Measurements from ENCODE around the gene CNR2.

CNR2 gene

DNA sequence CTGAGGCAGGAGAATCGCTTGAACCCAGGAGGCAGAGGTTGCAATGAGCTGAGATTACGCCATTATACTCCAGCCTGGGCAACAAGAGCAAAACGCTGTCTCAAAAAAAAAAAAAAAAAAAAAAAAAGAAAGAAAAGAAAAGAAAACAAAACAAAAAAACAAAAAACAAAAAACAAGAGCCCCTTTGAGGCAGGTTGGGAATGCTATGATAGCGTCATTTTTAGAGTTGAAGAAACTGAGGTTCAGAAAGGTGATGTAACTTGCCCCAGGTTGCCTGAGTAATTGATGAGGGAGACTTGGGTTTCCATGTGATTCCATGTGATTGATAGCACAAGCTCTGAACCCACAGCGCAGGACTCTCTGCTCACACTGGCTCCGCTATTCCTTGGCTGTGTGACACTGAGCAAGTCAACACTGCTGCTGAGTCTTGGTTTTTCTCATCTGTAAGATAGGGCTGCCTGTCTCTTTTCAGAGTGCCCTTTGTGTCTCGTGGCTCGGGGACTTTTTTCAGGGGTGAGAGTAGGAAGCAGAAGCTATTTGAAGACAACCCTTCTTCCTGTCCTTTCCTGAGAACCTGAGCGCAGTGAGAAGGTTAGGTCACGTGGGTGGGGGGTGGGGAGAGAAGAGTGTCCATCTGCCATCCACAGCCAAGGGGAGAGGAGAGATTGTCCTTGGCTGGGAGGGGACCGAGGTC, 2.5 kb downstream of the CNR2 start:
- Histone ChIP-seq H3K27ac (ENCODE audit: low read depth, low read length) (no peak overlapping the region), H3K4me2 (ENCODE audit: low read length) (no peak overlapping the region), H2BK120ac (ENCODE audit: low read depth, low read length) (no peak overlapping the region), H4K8ac (ENCODE audit: low read depth, low read length) (no peak overlapping the region), H3K4ac (ENCODE audit: low read depth, low read length) (no peak overlapping the region), H3K56ac (ENCODE audit: low read length) (no peak overlapping the region), H4K5ac (ENCODE audit: low read length) (no peak overlapping the region), H3K18ac (ENCODE audit: low read length) (no peak overlapping the region), H3K79me1 (ENCODE audit: low read length) (no peaks in the 10 kb centered on the region), H3K4me3 (ENCODE audit: low read length) (no peak overlapping the region), H3K4me1 (ENCODE audit: control insufficient read depth, low read depth, low read length) (no peaks in the 10 kb centered on the region), H3K23ac (ENCODE audit: low read length) (no peak overlapping the region), H3K79me2 (ENCODE audit: control insufficient read depth, insufficient read depth, low read length) (no peaks in the 10 kb centered on the region), H3K36me3 (ENCODE audit: control insufficient read depth, insufficient read depth, low read length) (no peaks in the 10 kb centered on the region), H2AK5ac (ENCODE audit: low read length) (no peak overlapping the region), H3K9ac (ENCODE audit: low read length) (no peak overlapping the region), H3K27me3 (ENCODE audit: insufficient read depth, low read length, poor library complexity) (no peaks in the 10 kb centered on the region), H2BK5ac (ENCODE audit: low read length) (no peak overlapping the region), H2BK15ac (replicated peaks; ENCODE audit: low read depth) (no peak overlapping the region)
- WGBS (ENCODE audit: extremely low coverage, insufficient coverage, low lambda C conversion rate), result no CpG with 5 or more reads among the region's 11 CpGs
- no peak for DNase-seq

- Histone ChIP-seq H3K27me3 (ENCODE audit: insufficient read depth, low read length, poor library complexity) (no peaks in the 10 kb centered on the region), H3K23ac (ENCODE audit: low read length) (no peak overlapping the region), H2AK5ac (ENCODE audit: low read length) (no peak overlapping the region), H4K5ac (ENCODE audit: low read length) (no peak overlapping the region), H3K4me2 (ENCODE audit: low read length) (no peak overlapping the region), H2BK5ac (ENCODE audit: low read length) (no peak overlapping the region), H3K4ac (ENCODE audit: low read depth, low read length) (no peak overlapping the region), H3K79me1 (ENCODE audit: low read length) (no peaks in the 10 kb centered on the region), H3K79me2 (ENCODE audit: control insufficient read depth, insufficient read depth, low read length) (no peaks in the 10 kb centered on the region), H3K36me3 (ENCODE audit: control insufficient read depth, insufficient read depth, low read length) (no peaks in the 10 kb centered on the region), H2BK15ac (replicated peaks; ENCODE audit: low read depth) (no peak overlapping the region), H2BK120ac (ENCODE audit: low read depth, low read length) (no peak overlapping the region), H3K56ac (ENCODE audit: low read length) (no peak overlapping the region), H3K4me1 (ENCODE audit: control insufficient read depth, low read depth, low read length) (no peaks in the 10 kb centered on the region), H3K4me3 (ENCODE audit: low read length) (no peak overlapping the region), H3K9ac (ENCODE audit: low read length) (no peak overlapping the region), H3K18ac (ENCODE audit: low read length) (no peak overlapping the region), H3K27ac (ENCODE audit: low read depth, low read length) (no peak overlapping the region), H4K8ac (ENCODE audit: low read depth, low read length) (no peak overlapping the region)
- DNase-seq, result no peak
- WGBS (ENCODE audit: extremely low coverage, insufficient coverage, low lambda C conversion rate), result no CpG with 5 or more reads among the region's 8 CpGs
Measured at GRCh38 chr1:23910144-23910543, 3.0 kb downstream of the CNR2 start.

GRCh38 chr1:23909412-23909811, 3.8 kb downstream of the CNR2 start:
- Histone ChIP-seq H4K5ac (ENCODE audit: low read length) (no peak overlapping the region), H3K4me1 (ENCODE audit: control insufficient read depth, low read depth, low read length) (no peaks in the 10 kb centered on the region), H3K27me3 (ENCODE audit: insufficient read depth, low read length, poor library complexity) (no peaks in the 10 kb centered on the region), H3K4ac (ENCODE audit: low read depth, low read length) (no peak overlapping the region), H3K9ac (ENCODE audit: low read length) (no peak overlapping the region), H2BK120ac (ENCODE audit: low read depth, low read length) (no peak overlapping the region), H3K23ac (ENCODE audit: low read length) (no peak overlapping the region), H3K18ac (ENCODE audit: low read length) (no peak overlapping the region), H4K8ac (ENCODE audit: low read depth, low read length) (no peak overlapping the region), H3K56ac (ENCODE audit: low read length) (no peak overlapping the region), H3K79me2 (ENCODE audit: control insufficient read depth, insufficient read depth, low read length) (no peaks in the 10 kb centered on the region), H2BK15ac (replicated peaks; ENCODE audit: low read depth) (no peak overlapping the region), H3K4me3 (ENCODE audit: low read length) (no peak overlapping the region), H3K79me1 (ENCODE audit: low read length) (no peaks in the 10 kb centered on the region), H3K27ac (ENCODE audit: low read depth, low read length) (no peak overlapping the region), H2AK5ac (ENCODE audit: low read length) (no peak overlapping the region), H3K36me3 (ENCODE audit: control insufficient read depth, insufficient read depth, low read length) (no peaks in the 10 kb centered on the region), H2BK5ac (ENCODE audit: low read length) (no peak overlapping the region), H3K4me2 (ENCODE audit: low read length) (no peak overlapping the region)
- no peak for DNase-seq
- WGBS (ENCODE audit: extremely low coverage, insufficient coverage, low lambda C conversion rate), result no CpG with 5 or more reads among the region's 10 CpGs

DNA sequence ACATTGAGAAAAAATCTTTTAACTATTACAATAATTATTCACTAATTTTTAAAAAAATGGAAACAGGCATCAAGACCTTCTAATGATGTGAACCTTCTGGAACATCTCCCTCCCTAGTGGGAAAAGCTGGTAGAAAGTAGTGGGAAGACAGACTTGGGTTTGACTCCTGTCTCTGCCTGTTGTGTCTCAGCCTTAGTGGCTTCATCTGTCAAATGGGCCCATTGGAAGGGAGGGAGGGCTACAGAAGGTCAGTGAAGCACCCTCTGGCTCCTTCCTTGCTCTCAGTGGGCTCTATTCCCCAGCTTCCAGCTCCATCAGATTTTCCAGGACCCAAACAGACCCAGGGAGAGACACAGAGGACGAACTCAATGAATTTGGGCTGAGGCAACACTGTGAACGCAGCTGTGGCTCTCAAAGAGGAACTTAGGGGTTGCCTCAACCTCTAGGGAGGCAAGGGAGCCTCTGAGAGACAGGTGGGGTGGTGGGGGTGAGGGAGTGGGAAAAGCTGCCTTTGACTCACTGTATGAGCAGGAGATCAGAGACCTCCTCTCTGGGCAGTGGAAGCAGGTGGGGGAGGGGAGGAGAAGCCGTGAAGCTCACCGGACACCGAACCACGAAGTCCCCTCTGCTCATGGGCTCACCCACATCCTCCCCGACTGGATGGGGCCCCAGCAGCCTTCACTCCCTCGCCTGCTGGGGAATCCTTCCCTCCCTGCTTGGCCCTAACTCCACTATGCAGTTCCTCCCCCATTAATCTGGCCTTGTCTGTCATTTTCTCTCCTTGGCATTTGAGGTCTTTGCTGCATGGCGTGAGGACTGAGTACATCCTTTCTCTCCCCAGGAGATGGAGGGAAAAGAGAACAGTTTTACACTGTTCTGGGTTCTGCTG, 4.5 kb downstream of the CNR2 start:
- H3K4ac ChIP-seq (ENCODE audit: low read depth, low read length), result no peak overlapping the region
- no peak overlapping the region for H4K5ac ChIP-seq (ENCODE audit: low read length)
- H3K4me1 ChIP-seq (ENCODE audit: control insufficient read depth, low read depth, low read length), result no peaks in the 10 kb centered on the region
- H2BK120ac ChIP-seq (ENCODE audit: low read depth, low read length), result no peak overlapping the region
- H2BK5ac ChIP-seq (ENCODE audit: low read length), result no peak overlapping the region
- peaks cover 2% of the 10 kb centered on the region for H3K27me3 ChIP-seq (ENCODE audit: insufficient read depth, low read length, poor library complexity)
- H3K4me2 ChIP-seq (ENCODE audit: low read length), result no peak overlapping the region
- no peak overlapping the region for H2AK5ac ChIP-seq (ENCODE audit: low read length)
- no peak overlapping the region for H3K23ac ChIP-seq (ENCODE audit: low read length)
- no peaks in the 10 kb centered on the region for H3K79me2 ChIP-seq (ENCODE audit: control insufficient read depth, insufficient read depth, low read length)
- H3K79me1 ChIP-seq (ENCODE audit: low read length), result no peaks in the 10 kb centered on the region
- no peak overlapping the region for H3K9ac ChIP-seq (ENCODE audit: low read length)
- no peak overlapping the region for H2BK15ac ChIP-seq (replicated peaks; ENCODE audit: low read depth)
- H3K18ac ChIP-seq (ENCODE audit: low read length), result no peak overlapping the region
- no peak overlapping the region for H3K56ac ChIP-seq (ENCODE audit: low read length)
- WGBS (ENCODE audit: extremely low coverage, insufficient coverage, low lambda C conversion rate), result no CpG with 5 or more reads among the region's 9 CpGs
- no peak overlapping the region for H3K4me3 ChIP-seq (ENCODE audit: low read length)
- H3K36me3 ChIP-seq (ENCODE audit: control insufficient read depth, insufficient read depth, low read length), result no peaks in the 10 kb centered on the region
- no peak for DNase-seq
- H4K8ac ChIP-seq (ENCODE audit: low read depth, low read length), result no peak overlapping the region
- H3K27ac ChIP-seq (ENCODE audit: low read depth, low read length), result no peak overlapping the region

- Histone ChIP-seq H3K27ac (ENCODE audit: low read depth, low read length) (no peak overlapping the region), H3K4me2 (ENCODE audit: low read length) (no peak overlapping the region), H3K79me2 (ENCODE audit: control insufficient read depth, insufficient read depth, low read length) (no peaks in the 10 kb centered on the region), H3K4me1 (ENCODE audit: control insufficient read depth, low read depth, low read length) (peaks cover 2% of the 10 kb centered on the region), H3K27me3 (ENCODE audit: insufficient read depth, low read length, poor library complexity) (peaks cover 14% of the 10 kb centered on the region), H3K9ac (ENCODE audit: low read length) (no peak overlapping the region), H3K18ac (ENCODE audit: low read length) (no peak overlapping the region), H3K36me3 (ENCODE audit: control insufficient read depth, insufficient read depth, low read length) (no peaks in the 10 kb centered on the region), H3K4ac (ENCODE audit: low read depth, low read length) (no peak overlapping the region), H2BK5ac (ENCODE audit: low read length) (no peak overlapping the region), H3K4me3 (ENCODE audit: low read length) (no peak overlapping the region), H3K79me1 (ENCODE audit: low read length) (no peaks in the 10 kb centered on the region), H3K56ac (ENCODE audit: low read length) (no peak overlapping the region), H2AK5ac (ENCODE audit: low read length) (no peak overlapping the region), H3K23ac (ENCODE audit: low read length) (no peak overlapping the region), H4K5ac (ENCODE audit: low read length) (no peak overlapping the region), H4K8ac (ENCODE audit: low read depth, low read length) (no peak overlapping the region), H2BK15ac (replicated peaks; ENCODE audit: low read depth) (no peak overlapping the region), H2BK120ac (ENCODE audit: low read depth, low read length) (no peak overlapping the region)
- WGBS (ENCODE audit: extremely low coverage, insufficient coverage, low lambda C conversion rate), result no CpG with 5 or more reads among the region's 1 CpG
- DNase-seq, result no peak
Measured at GRCh38 chr1:23906731-23907130, 6.4 kb downstream of the CNR2 start.

All from mesendoderm (in vitro differentiated cells).